PC-9 (cell line): ENCODE measurements around the gene PHACTR1.

ENCODE experiments used
- EZH2 ChIP-seq: fragments of 200-600 bp; sonication (generic); IDR thresholded peaks from 2 replicates; pipeline ENCODE4 v1.8.0; 2017; ENCODE audit warnings: antibody characterized with exemption, low read depth
- TF ChIP-seq, protein P1 (sequence below): fragments of 200-600 bp; sonication (generic); conservative IDR thresholded peaks from 2 replicates; pipeline ENCODE4 v1.6.1; 2017; ENCODE audit warnings: mixed run types, antibody characterized with exemption, mild to moderate bottlenecking, moderate library complexity

DNA sequence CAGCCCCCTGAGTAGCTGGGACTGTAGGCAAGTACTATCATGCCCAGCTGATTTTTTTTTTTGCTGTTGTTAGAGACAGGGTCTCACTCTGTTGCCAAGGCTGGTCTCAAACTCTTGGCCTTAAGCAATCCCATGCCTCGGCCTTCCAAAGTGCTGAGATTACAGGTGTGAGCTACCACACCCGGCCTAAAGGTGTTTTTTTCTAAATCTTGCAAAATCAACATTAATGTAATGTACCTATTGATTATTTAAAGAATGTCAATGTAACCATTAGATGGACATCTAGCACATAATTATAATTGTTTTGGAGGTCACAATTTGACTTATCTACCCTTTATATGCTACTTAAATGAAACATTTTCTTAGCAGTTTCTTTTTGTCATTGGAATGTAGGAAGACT lies 126.1 kb downstream of the PHACTR1 start:
- TF ChIP-seq, protein P1, sequence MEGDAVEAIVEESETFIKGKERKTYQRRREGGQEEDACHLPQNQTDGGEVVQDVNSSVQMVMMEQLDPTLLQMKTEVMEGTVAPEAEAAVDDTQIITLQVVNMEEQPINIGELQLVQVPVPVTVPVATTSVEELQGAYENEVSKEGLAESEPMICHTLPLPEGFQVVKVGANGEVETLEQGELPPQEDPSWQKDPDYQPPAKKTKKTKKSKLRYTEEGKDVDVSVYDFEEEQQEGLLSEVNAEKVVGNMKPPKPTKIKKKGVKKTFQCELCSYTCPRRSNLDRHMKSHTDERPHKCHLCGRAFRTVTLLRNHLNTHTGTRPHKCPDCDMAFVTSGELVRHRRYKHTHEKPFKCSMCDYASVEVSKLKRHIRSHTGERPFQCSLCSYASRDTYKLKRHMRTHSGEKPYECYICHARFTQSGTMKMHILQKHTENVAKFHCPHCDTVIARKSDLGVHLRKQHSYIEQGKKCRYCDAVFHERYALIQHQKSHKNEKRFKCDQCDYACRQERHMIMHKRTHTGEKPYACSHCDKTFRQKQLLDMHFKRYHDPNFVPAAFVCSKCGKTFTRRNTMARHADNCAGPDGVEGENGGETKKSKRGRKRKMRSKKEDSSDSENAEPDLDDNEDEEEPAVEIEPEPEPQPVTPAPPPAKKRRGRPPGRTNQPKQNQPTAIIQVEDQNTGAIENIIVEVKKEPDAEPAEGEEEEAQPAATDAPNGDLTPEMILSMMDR: no peak
- TF ChIP-seq EZH2: no peak
